HS-27A (cell line): ENCODE data around the gene OPA3.
A peak's percentile ranks its signal among the peaks of the same experiment; 100 is the strongest.

Experiments used
- DNase-seq: peaks from one replicate; pipeline ENCODE4 v3.0.0-alpha.2; 2012; ENCODE audit warnings: low read depth, missing footprints

The OPA3 gene

DNA sequence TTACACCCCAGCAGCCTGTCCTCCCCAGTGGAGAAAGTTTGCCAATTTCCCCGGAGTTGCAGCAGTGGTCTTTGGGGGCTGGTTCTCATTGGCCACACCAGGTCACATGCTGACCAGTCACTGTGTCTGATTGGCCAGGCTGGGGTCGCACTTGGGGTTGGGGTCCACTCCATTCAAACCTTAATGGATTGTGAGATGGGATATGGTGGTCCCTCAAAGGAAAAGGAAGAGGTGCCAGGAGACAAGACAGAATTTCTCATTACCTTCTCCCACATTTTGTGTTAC is 82.9 kb downstream of the OPA3 start:
- DNase-seq, result no peak

- DNase-seq, result no peak
Observed at GRCh38 chr19:45500918-45501729, 83.5 kb downstream of the OPA3 start.

DNA sequence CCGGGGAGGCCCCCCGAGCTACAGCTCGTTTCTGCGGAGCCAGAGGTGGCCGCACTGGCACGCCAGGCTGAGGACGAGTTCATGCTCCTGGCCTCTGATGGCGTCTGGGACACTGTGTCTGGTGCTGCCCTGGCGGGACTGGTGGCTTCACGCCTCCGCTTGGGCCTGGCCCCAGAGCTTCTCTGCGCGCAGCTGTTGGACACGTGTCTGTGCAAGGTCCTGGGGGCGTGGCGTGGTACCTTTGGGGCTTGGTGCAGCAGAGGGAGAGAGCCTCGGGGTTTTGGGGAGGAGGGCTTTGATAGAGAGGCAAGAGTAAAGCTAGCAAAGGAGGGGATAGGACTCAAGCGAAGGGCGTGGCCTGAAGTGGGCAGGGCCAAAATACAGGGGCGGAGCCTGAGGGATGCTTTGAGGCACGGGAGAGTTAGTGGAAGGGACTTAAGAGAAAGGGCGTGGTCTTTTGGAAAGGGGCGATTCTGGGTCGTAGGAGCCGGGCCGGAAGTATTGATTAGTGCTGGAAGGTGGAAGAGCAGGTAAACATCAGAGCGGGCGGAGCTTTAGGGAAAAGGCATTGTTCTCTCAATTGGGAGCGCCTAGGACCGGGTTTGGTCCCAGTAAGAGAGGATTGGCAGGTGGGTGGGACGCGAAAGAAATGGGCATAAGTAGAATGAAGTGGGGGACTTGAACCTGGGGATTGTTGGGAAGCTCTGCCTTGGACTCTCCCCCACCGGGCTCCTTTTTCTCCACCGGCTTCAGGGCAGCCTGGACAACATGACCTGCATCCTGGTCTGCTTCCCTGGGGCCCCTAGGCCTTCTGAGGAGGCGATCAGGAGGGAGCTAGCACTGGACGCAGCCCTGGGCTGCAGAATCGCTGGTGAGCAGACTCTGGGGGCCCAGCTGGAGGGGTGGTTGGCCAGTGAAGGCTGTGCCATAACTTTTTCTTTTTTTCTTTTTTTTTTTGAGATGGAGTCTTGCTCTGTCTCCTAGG is 85.1 kb downstream of the OPA3 start:
- DNase-seq, result peak; percentile 49

DNA sequence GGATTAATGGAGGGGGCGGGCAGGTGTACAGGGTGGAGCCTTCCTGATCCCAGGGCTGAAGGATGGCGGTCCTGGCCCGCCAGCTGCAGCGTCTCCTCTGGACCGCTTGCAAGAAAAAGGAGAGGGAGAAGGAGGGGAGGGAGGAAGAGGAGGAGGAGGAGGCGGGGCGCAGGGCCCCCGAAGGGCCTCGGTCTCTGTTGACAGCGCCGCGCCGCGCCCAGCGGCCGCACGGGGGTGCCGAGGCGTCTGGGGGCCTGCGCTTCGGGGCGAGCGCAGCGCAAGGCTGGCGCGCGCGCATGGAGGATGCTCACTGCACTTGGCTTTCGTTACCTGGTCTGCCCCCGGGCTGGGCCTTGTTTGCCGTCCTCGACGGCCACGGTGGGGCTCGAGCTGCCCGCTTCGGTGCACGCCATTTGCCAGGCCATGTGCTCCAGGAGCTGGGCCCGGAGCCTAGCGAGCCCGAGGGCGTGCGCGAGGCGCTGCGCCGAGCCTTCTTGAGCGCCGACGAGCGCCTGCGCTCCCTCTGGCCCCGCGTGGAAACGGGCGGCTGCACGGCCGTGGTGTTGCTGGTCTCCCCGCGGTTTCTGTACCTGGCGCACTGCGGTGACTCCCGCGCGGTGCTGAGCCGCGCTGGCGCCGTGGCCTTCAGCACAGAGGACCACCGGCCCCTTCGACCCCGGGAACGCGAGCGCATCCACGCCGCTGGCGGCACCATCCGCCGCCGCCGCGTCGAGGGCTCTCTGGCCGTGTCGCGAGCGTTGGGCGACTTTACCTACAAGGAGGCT is 86.0 kb downstream of the OPA3 start, which contains the start of gene PPM1N:
TSS of gene PPM1N (plus strand) at position 33 of the 785 bp plus-strand sequence. CDS start at position 63, 30 bp downstream.
- no peak for DNase-seq

DNA sequence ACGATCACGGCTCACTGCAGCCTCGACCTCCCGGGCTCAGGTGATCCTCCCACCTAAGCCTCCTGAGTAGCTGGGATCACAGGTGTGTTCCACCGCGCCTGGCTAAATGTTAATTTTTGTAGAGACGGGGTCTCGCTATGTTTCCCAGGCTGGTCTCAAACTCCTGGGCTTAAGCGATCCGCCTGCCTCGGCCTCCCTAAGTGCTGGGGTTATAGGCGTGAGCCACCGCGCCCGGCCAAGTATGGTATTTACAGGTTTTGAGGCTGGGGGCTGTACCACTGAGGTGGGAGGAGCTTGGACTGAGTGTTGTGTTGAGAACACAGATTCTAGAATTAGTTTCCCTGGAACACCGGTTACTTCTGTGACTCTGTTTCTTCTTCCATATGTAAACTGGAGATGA is 86.8 kb downstream of the OPA3 start:
- no peak for DNase-seq

DNA sequence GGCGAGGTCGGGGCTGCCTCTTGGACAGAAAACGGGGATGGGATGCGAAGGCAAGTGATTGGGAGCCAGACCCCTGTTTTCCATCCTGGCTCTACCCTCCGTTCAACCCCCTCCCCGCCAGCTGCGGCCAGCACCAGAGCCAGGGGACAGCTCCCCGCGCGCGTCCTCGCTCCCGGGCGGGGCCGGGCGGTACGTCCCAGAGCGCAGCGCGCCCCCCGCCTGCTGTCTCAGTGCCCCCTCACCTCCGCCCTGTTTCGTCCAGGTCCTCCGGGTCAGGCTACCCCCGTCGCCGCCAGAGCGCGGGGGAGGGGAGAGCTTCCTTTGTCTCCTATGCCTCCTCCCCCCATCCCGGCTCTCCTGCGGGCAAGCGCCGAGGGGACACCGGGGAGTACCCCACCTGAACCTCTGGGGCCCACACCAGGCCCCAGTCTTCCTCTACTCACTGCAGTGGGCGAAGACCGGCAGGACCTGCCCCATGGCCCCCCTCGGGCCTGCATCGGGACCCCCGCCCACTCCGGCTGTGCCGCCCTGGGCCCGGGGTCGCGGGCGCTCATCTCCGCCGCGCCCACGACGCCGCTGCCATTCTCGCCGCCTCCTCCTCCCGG is 88.2 kb downstream of the OPA3 start:
- DNase-seq, result no peak

DNA sequence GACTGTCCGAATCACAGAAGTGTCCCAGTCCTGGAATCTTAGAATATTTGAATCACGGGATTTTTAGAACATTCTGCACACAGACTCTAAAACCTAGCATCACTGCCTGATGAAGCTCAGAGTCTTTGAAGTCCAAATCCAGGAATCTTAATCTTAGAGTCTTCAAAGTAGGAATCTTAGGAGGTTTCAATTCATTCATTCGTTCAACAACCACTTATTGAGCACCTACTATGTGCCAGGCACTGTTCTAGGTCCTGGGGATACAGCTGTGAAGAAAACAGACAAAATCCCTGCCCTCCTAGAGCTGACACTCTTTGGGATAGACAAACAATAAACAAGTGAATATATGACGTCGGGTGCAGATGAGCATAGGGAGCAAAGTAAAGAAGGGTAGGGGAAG is 89.4 kb downstream of the OPA3 start:
- DNase-seq, result no peak

- DNase-seq, result no peak
Observed at GRCh38 chr19:45494261-45494916, 90.2 kb downstream of the OPA3 start.

DNA sequence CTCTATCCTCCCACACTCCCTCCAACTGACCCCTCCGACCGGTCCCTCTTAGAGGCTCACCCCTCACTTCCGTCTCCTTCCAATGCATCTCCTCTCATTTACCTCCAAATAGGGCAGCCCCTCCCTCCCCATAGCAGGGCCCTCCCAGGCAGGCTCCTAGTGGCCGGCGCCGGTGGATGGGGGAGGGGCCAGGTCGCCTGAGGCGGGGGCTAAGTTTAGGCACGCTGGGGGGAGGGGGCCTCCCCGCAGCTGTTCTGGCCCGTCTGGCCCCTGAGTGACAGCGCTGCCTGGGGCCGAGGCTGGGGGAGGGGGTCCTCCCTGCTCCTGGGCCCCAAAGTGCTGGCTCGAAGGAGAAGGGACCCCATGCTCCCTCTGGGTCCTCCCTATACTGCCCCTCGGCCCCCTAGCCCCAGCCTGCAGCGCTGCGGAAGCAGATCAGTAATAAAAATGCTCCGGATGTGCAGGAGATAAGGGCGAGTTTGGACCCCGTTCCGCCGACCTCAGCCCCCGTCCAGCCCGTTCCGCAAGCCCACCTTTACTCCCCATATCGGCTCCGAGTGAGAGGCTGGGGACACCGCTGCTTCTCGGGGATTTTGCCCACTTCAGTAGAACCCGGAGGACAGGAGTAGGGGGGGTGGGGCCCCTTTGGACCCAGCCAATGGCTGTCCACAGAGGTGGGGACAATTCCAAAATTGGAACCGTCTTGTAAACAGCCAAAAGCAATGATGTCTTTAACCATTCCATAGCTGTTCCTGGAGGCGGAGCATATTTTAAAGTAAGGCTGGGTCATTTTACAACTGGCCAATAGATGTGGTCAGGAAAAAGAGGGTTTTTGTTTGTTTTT is 91.8 kb downstream of the OPA3 start:
- no peak for DNase-seq

DNA sequence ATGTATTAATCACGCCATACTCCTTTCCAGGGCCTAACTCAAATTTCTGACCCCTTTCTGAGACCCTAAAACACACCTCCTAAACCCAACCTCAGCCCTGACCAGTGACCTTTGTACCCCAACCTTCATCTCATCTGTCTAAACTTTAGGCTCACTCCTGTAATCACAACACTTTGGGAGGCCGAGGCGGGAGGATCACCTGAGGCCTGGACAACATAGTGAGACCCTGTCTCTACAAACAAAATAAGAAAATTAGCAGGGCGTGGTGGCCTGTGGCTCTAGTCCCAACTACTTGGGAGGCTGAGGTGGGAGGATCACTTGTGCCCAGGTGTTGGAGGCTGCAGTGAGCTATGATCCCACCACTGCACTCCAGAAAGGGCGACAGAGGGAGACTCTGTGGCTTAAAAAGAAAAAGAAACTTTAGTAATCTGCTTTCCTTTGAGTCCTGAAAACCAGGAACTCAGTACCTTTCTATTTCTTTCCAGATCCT is 92.4 kb downstream of the OPA3 start:
- DNase-seq, result no peak

DNA sequence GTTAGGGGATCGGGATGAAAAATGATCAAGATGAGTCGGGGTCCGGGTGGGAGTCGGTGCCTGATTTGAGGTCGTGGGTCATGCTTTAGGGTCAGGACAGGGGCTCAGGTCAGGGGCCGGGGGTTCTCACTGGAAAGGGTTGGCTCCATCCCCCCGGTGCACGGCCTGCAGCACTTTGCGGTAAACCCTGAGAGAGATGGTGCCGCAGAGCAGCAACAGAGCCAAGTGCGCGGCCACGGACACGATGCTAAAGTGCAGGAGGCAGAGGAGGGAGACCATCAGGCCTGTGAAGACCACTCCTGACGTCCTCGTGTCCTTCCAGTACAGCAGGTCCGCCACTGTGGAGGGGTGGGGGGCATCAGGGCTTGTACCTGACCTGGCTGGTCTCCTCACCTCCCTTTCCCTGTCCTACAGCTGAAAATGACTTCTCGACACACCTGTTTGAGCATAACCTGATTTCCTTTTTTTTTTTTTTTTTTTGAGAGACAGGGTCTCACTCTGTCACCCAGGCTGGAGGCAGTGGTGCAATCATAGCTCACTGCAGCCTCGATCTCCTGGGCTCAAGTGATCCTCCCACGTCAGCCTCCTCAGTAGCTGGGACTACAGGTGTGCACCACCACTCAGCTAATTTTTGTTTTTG is 95.3 kb downstream of the OPA3 start:
- no peak for DNase-seq

GRCh38 chr19:45488708-45489107 is 95.9 kb downstream of the OPA3 start:
- no peak for DNase-seq

GRCh38 chr19:45485305-45486077 is 99.1 kb downstream of the OPA3 start:
- peak; percentile 93 for DNase-seq

GRCh38 chr19:45484273-45484945 is 100.2 kb downstream of the OPA3 start:
- no peak for DNase-seq

DNA sequence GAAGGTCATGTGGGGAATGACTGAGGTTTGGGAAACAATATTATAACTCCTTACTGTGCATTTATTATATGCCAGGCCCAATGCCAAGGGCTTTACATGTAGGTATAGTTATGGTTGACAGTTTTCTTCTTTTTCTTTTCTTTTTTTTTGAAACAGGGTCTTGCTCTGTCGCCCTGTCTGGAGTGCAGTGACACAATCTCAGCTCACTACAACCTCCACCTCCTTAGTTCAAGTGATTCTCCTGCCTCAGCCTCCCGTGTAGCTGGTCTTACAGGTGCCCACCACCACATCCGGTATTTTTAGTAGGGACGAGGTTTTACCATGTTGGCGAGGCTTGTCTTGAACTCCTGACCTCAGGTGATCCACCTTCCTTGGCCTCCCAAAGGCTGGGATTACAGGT is 101.6 kb downstream of the OPA3 start:
- no peak for DNase-seq

DNA sequence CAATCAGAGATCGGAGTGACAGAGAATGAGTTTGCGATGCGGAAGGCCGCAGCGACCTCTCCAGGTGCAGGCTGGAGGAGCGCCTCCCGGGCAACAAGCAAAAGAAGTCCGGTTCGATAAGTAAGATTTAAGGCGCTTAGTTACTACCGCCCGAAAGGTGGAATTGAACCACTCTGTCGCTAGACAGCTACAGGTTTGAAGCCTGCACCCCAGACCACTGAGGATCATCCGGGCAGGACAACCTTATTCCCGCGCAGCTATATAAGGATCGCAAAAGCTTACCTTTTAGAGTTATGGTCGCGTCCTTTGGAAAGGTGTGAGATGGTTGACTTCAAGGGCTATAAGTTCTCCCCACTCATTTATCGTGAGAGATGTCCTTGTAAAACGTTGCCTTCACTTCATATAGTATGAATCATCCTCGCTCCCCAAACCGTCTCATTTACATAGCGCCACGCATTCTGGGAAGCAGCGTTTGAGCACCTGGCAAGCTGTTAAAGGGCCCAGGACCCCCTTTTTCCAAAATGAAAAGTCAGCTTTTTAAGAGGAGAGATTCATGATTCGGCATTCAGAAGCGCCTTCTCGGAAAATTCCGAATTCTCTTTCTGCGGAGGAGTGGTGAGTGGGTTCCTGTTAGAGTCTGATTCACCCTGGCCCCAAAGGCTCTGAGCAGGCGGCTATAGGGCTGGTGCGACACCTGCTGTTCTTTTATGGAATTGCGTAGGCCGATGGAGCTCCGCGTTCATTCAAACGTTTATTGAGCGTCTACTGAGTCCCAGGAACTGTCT is 106.0 kb downstream of the OPA3 start:
- peak; percentile 95 for DNase-seq

DNA sequence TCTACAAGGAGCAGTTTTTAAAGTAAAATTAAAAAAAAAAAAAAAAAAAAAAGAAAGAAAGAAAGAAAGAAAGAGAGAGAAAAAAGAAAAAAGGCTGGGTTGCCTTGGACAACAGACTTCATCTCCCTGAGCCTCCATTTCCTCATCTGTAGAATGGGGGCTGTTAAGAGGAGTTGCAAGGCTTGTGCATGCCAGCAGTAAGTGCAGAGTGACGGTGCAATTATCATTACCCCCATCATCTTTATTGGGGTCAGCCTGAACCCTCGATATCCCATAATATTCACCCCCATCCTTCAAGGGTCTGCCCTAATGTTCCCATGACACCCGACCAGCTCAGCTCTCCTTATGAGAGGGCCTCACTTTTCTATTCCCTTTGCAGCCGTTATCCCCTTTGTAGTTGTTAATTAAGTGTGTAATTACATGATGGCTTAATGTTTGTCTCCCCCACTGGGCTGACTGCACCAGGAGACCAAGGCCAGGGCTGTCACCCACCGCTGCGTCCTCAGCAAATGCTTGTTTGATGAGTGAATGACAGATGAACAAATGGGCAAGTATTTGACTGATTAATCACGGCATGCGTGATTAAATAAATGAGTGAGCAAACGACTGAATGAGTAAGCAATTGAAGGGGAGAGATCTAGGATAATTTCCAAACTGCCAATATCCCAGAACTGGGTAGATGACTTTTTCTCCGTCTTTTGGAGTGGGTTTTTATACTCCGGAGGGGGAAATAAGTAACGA is 106.7 kb downstream of the OPA3 start:
- no peak for DNase-seq
